ENCODE measurements around the gene EPHB1.
"Not testable (repeated sequence)": the region's sequence is repeated elsewhere in the genome, so short reads cannot be mapped to it uniquely, and the experiment has no call there.

The EPHB1 gene

GRCh38 chr3:135059580-135059979, 264.5 kb downstream of the EPHB1 start:
- DNase-seq = no peak

- DNase-seq = not testable (repeated sequence)
Measured at GRCh38 chr3:135066844-135067727, 272.0 kb downstream of the EPHB1 start.

- DNase-seq = no peak
Measured at GRCh38 chr3:135068011-135068410, 273.0 kb downstream of the EPHB1 start.

- DNase-seq = no peak
Measured at GRCh38 chr3:135069406-135069805, 274.3 kb downstream of the EPHB1 start.

GRCh38 chr3:135071483-135071882, 276.4 kb downstream of the EPHB1 start:
- no peak for DNase-seq

- no peak for DNase-seq
Measured at GRCh38 chr3:135072431-135072830, 277.4 kb downstream of the EPHB1 start.

GRCh38 chr3:135075157-135075556, 280.1 kb downstream of the EPHB1 start:
- no peak for DNase-seq

- DNase-seq = no peak
Measured at GRCh38 chr3:135076341-135076740, 281.3 kb downstream of the EPHB1 start.

GRCh38 chr3:135077186-135077585, 282.1 kb downstream of the EPHB1 start:
- no peak for DNase-seq

GRCh38 chr3:135078283-135078682, 283.2 kb downstream of the EPHB1 start:
- DNase-seq = no peak

- no peak for DNase-seq
Measured at GRCh38 chr3:135079095-135079494, 284.0 kb downstream of the EPHB1 start.

- DNase-seq = no peak
Measured at GRCh38 chr3:135081451-135081850, 286.4 kb downstream of the EPHB1 start.

- DNase-seq = no peak
Measured at GRCh38 chr3:135081856-135082434, 286.9 kb downstream of the EPHB1 start.

- no peak for DNase-seq
Measured at GRCh38 chr3:135082706-135083105, 287.6 kb downstream of the EPHB1 start.

GRCh38 chr3:135083179-135083578, 288.1 kb downstream of the EPHB1 start:
- no peak for DNase-seq

GRCh38 chr3:135083756-135084155, 288.7 kb downstream of the EPHB1 start:
- no peak for DNase-seq

GRCh38 chr3:135084405-135084804, 289.3 kb downstream of the EPHB1 start:
- no peak for DNase-seq

- DNase-seq = no peak
Measured at GRCh38 chr3:135084976-135085375, 289.9 kb downstream of the EPHB1 start.

- DNase-seq = no peak
Measured at GRCh38 chr3:135085652-135086436, 290.8 kb downstream of the EPHB1 start.

- DNase-seq = no peak
Measured at GRCh38 chr3:135087782-135088181, 292.7 kb downstream of the EPHB1 start.

- DNase-seq = no peak
Measured at GRCh38 chr3:135089451-135089850, 294.4 kb downstream of the EPHB1 start.

GRCh38 chr3:135090020-135090717, 295.1 kb downstream of the EPHB1 start:
- no peak for DNase-seq

- DNase-seq = no peak
Measured at GRCh38 chr3:135091946-135092345, 296.9 kb downstream of the EPHB1 start.

Data from 8988T (cell line).